ENCODE results near the gene NIPAL4. TPM values are rescaled to one million over a fixed set of nuclear protein-coding genes. Genes with fewer than 3 reads are reported as not detected.

The NIPAL4 gene
- total RNA-seq, 1 donor: 0.36 TPM

DNA sequence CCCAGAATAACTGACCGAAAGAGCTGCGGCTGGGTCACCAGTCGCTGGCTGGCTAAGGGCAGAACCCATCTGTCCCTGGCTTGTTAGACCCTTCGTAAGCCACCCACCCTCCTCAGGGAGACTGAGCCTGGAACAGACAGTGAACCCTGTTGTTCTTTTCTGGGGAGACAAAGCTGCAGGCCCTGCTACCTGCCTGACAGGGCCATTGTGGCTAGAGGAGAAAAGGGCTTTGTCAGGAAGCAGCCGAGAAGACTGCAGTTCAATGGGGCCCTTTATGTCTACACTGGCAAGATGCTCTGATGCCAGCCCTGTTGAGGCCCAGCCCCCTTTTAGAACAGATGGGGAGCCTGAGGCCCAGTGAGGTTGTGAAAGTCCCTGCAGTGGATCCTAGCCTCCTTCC, 3.7 kb upstream of the NIPAL4 start:
- no peaks in the 10 kb centered on the region for H3K9me3 ChIP-seq (ENCODE audit: low read depth, low read length)
- H3K27ac ChIP-seq (ENCODE audit: low read depth, low read length): no peak overlapping the region
- H3K79me2 ChIP-seq (ENCODE audit: insufficient read depth, low read length): no peaks in the 10 kb centered on the region
- H3K27me3 ChIP-seq (ENCODE audit: insufficient read depth, low read length): peaks cover 10% of the 10 kb centered on the region
- no peak for DNase-seq (ENCODE audit: insufficient read length, low spot score, missing footprints)
- TF ChIP-seq, protein P1, sequence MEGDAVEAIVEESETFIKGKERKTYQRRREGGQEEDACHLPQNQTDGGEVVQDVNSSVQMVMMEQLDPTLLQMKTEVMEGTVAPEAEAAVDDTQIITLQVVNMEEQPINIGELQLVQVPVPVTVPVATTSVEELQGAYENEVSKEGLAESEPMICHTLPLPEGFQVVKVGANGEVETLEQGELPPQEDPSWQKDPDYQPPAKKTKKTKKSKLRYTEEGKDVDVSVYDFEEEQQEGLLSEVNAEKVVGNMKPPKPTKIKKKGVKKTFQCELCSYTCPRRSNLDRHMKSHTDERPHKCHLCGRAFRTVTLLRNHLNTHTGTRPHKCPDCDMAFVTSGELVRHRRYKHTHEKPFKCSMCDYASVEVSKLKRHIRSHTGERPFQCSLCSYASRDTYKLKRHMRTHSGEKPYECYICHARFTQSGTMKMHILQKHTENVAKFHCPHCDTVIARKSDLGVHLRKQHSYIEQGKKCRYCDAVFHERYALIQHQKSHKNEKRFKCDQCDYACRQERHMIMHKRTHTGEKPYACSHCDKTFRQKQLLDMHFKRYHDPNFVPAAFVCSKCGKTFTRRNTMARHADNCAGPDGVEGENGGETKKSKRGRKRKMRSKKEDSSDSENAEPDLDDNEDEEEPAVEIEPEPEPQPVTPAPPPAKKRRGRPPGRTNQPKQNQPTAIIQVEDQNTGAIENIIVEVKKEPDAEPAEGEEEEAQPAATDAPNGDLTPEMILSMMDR (IDR thresholded peaks at IDR 0.05; ENCODE audit: extremely low read depth, low read depth, low read length): no peak
- H3K36me3 ChIP-seq (ENCODE audit: insufficient read depth, low read length): no peaks in the 10 kb centered on the region
- no peak overlapping the region for H2AFZ ChIP-seq (ENCODE audit: low read length)
- peaks cover 4% of the 10 kb centered on the region for H3K4me1 ChIP-seq (ENCODE audit: insufficient read depth, low read length)
- no peaks in the 10 kb centered on the region for H4K20me1 ChIP-seq (ENCODE audit: insufficient read depth, low read length)
- no peak overlapping the region for H3K4me2 ChIP-seq (ENCODE audit: insufficient read depth, low read length)
- no peak overlapping the region for H3K4me3 ChIP-seq (ENCODE audit: insufficient read depth, low read length)

DNA sequence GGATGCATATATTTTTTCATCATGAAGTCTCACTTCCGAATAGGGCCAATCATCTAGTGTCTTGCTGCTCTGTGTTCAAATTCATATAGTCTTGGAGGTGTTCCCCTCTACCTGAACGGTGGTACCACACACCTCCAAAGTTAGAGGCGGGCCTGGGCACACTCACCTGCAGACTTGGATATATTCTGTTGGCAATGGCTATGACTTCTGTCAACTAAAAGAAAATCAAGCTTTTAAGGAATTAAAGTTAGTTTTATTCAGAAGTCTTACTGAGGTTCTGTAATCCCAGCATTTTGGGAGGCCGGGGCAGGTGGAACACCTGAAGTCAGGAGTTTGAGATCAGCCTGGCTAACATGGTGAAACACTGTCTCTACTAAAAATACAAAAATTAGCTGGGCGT, 2.6 kb upstream of the NIPAL4 start:
- no peaks in the 10 kb centered on the region for H4K20me1 ChIP-seq (ENCODE audit: insufficient read depth, low read length)
- H3K79me2 ChIP-seq (ENCODE audit: insufficient read depth, low read length): no peaks in the 10 kb centered on the region
- no peak overlapping the region for H3K4me2 ChIP-seq (ENCODE audit: insufficient read depth, low read length)
- H3K27me3 ChIP-seq (ENCODE audit: insufficient read depth, low read length): peaks cover 10% of the 10 kb centered on the region
- no peak overlapping the region for H3K27ac ChIP-seq (ENCODE audit: low read depth, low read length)
- no peak overlapping the region for H3K4me3 ChIP-seq (ENCODE audit: insufficient read depth, low read length)
- TF ChIP-seq, protein P1 (IDR thresholded peaks at IDR 0.05; ENCODE audit: extremely low read depth, low read depth, low read length): no peak
- no peaks in the 10 kb centered on the region for H3K36me3 ChIP-seq (ENCODE audit: insufficient read depth, low read length)
- H3K4me1 ChIP-seq (ENCODE audit: insufficient read depth, low read length): peaks cover 4% of the 10 kb centered on the region
- no peak for DNase-seq (ENCODE audit: insufficient read length, low spot score, missing footprints)
- no peak overlapping the region for H2AFZ ChIP-seq (ENCODE audit: low read length)
- no peaks in the 10 kb centered on the region for H3K9me3 ChIP-seq (ENCODE audit: low read depth, low read length)

DNA sequence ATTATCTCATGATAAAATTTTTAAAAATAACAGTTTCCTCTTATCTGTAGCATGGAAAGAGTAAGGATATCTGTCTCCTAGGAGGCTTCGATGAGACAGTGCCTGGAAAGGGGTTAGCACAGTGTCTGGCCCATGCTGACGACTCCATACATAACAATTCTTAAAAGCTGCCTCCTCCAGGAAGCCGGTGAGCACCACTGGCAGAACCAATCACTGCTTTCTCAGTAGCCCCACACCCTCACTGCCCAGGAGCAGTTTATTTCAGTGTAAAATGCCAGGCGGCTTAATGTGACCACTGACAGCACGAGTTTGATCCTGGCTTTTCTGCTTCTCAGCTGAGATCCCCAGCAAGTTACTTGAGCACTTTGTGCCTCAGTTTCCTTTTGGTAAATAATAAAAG, 1.2 kb upstream of the NIPAL4 start:
- H3K4me2 ChIP-seq (ENCODE audit: insufficient read depth, low read length): no peak overlapping the region
- H2AFZ ChIP-seq (ENCODE audit: low read length): no peak overlapping the region
- no peak overlapping the region for H3K27ac ChIP-seq (ENCODE audit: low read depth, low read length)
- H3K4me1 ChIP-seq (ENCODE audit: insufficient read depth, low read length): peaks cover 8% of the 10 kb centered on the region
- TF ChIP-seq, protein P1 (IDR thresholded peaks at IDR 0.05; ENCODE audit: extremely low read depth, low read depth, low read length): no peak
- H3K79me2 ChIP-seq (ENCODE audit: insufficient read depth, low read length): no peaks in the 10 kb centered on the region
- peaks cover 10% of the 10 kb centered on the region for H3K27me3 ChIP-seq (ENCODE audit: insufficient read depth, low read length)
- DNase-seq (ENCODE audit: insufficient read length, low spot score, missing footprints): no peak
- no peak overlapping the region for H3K4me3 ChIP-seq (ENCODE audit: insufficient read depth, low read length)
- H4K20me1 ChIP-seq (ENCODE audit: insufficient read depth, low read length): no peaks in the 10 kb centered on the region
- no peaks in the 10 kb centered on the region for H3K36me3 ChIP-seq (ENCODE audit: insufficient read depth, low read length)
- no peaks in the 10 kb centered on the region for H3K9me3 ChIP-seq (ENCODE audit: low read depth, low read length)

DNA sequence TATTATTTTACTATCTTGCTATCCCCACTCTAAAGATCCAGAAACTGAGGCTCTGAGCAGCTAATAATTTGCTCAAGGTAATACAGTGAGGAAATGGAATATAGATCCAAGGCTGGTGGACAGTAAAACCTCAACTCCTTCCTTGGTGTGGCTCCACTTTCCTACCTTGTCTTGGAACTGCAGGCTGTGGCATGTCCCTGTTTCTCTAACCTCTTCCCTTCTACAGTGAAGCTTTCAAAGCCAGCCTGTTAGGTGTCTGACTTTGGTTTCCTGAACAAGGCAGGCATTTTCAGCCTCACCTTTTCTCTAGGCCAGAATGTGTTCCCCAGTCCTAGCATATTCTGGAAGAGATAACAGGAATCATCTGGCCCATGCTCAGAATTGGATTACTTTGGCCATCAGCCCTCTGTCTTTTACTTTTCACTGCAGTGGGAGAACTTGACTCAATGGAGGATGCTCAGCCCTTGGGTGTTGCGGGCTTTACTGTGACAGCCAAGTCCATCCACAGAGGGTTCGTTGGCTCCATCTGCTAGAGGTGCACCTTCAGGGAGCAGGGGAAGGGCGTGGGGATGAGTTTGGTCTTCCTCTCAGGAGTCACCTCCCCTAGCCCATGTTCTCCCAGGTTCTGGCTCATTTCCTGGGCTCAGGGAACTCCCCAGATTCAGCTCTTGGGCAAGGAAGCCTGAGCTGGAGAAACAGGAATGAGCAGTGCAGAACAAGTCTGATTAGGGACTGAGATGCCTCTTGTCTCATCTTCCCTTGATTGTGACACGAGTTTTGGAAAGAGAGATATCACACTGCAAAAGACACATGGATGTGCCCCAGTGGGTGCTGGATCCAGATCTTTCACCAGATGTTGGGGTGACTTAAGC, 1.1 kb downstream of the NIPAL4 start:
- Histone ChIP-seq H4K20me1 (ENCODE audit: insufficient read depth, low read length) (no peaks in the 10 kb centered on the region), H3K4me2 (ENCODE audit: insufficient read depth, low read length) (no peak overlapping the region)
- TF ChIP-seq, protein P1 (IDR thresholded peaks at IDR 0.05; ENCODE audit: extremely low read depth, low read depth, low read length): no peak

More for the DNA sequence above, 1.1 kb downstream of the NIPAL4 start:
- peaks cover 10% of the 10 kb centered on the region for H3K27me3 ChIP-seq (ENCODE audit: insufficient read depth, low read length)
- H3K36me3 ChIP-seq (ENCODE audit: insufficient read depth, low read length): no peaks in the 10 kb centered on the region
- no peak overlapping the region for H2AFZ ChIP-seq (ENCODE audit: low read length)
- no peaks in the 10 kb centered on the region for H3K79me2 ChIP-seq (ENCODE audit: insufficient read depth, low read length)
- H3K4me3 ChIP-seq (ENCODE audit: insufficient read depth, low read length): no peak overlapping the region
- no peak for DNase-seq (ENCODE audit: insufficient read length, low spot score, missing footprints)
- H3K27ac ChIP-seq (ENCODE audit: low read depth, low read length): no peak overlapping the region
- H3K9me3 ChIP-seq (ENCODE audit: low read depth, low read length): no peaks in the 10 kb centered on the region
- peaks cover 19% of the 10 kb centered on the region for H3K4me1 ChIP-seq (ENCODE audit: insufficient read depth, low read length)
